Activated naive CD4-positive, alpha-beta T cell treated with anti-CD3 and anti-CD28 coated beads, Interleukin-2, amount 50 U/mL, for 16 hours (primary cell): Measurements from ENCODE around the gene TXN2.

Experiments
- DNase-seq: peaks from one replicate; pipeline ENCODE4 v3.0.0-alpha.2; 2020

Gene TXN2

DNA sequence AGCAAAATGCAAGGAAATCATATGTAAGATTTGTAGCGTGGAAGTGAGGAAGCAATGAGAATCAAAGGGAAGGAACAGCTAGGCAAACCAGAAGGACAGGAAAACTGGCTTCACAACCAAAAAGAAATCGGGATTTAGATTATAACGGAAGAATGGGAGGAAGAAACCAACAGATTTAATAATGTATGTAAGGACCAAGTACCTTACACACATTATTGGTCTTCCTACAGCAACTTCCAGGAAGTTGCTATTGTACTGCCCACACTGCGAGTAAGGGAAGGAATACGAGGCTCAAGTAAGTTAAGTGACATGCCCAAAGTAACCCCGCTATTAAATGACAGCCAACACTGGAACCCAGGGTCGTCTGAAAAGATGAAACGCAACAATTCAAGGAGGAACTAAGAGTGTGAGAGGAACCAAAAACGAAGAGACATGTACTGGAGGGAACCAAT lies 473 bp downstream of the TXN2 start:
- no peak for DNase-seq

DNA sequence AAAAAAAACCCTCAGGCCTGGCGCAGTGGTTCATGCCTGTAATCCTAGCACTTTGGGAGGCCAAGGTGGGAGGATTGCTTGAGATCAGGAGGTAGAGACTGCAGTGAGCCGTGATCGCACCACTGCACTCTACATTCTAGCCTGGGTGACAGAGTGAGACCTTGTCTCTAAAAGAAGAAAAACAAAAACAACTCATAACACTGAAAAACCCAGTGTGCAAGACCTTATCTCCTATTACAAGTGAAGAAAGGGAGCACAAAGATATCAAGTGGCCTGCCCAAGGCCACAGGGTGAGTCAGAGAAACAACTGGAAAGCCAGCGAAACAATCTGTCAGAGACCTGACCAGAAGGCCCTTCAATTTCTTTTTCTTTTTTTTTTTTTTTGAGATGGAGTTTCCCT lies 2.5 kb downstream of the TXN2 start:
- no peak for DNase-seq

DNA sequence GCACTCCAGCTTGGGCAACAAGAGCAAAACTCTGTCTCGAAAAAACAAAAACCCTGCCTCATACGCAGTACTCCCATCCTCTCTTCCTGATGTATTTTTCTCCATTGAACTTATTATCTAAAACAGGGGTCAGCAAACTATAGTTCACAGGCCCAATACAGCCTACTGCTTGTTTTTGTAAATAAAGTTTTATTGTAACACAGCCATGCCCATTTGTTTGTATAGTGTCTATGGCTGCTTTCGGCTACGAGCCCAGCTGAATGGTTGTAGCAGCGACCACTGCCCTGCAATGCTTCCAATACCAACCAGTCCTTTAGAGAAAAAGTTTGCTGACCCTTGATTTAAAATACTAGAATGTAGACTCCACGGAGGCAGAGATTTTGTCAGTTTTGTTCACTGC lies 6.1 kb downstream of the TXN2 start:
- DNase-seq, result no peak

DNA sequence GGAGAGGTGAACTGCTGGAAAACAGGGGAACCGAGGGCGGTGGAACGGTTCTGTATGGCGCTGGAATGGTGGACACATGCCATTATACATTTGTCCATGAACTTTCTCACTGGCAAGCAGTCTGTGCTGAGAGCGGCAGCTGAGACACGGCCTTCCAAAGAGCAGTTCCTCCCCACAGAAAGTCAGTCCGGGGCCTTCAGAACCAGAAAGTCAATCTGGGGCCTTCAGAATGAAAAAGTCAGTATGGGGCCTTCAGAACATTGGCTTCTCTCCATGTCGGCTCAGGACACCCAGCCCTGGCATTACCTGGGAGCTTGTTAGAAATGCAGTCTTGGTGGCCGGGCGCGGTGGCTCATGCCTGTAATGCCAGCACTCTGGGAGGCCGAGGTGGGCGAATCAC lies 8.8 kb downstream of the TXN2 start:
- no peak for DNase-seq

DNA sequence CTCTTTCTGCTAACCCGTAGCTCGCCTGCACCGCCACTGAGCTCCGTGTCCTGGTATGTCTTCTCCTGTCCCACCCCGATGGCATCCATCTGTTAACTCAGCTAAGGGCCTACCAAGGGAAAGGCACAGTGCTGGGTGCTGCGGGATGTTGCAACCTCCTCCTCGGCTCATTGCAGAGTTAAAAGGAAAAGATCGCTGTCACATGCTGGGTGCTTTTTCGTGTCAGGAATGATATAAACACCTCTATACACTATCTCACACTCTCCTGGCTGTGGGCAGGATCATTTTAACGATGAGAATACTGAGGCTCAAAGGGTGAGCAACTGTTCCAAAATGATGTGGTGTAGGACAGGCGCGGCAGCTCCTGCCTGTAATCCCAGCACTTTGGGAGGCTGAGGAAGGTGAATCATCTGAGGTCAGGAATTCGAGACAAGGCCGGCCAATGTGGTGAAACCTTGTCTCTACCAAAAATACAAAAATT lies 10.1 kb downstream of the TXN2 start:
- no peak for DNase-seq

DNA sequence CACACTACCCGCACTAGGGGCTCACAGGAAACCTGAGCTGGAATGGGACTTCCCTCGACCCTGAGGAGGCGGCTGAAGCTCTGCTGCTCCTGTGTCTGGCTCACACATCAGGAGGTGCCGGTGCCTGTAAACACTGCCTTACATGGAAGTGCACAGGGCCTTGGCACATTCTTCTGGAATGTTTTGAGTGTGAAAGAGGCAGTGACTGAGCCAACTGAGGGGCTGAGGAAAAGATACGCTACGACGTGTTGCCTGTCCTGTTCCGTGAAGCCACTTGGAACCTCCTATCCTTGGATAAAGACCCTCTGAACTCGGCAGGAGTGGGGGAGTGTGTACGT lies 10.5 kb downstream of the TXN2 start:
- DNase-seq, result no peak

DNA sequence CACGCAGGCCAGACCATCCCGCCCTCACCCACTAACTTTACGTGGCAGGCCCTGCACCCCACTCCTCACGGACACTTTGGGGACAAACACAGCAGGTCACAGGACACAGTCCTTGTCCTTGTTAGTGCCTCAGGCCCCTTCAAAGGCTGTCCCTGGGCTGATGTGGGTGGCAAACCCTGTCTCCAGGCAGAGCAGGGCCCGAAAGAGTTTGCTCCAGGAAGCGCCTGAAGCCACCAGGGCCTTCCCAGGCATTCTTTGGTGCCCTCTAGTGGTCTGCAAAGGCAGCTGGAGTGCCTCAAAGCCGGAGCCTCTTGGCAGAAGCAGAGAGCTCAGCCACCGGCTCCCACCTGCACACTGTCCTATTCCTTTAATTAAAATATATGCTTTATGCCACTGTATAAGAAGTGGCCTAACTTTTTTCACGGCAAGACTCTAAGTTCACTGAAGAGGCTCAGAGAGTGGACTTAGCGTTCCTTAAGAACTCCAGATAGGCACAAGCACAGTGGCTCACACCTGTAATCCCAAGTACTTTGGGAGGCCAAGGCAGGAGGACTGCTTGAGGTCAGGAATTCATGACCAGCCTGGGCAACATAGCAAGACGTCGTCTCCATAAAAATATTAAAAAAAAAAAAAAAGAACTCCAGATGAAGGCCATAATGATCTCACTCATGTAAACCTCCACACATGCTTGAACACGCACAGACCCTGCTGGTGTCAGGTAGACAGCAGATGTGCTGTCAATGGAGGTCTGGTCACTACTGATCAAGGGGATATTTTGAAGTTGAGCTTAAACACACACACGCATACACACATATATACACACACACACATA lies 11.1 kb downstream of the TXN2 start:
- peak; percentile 75 for DNase-seq

DNA sequence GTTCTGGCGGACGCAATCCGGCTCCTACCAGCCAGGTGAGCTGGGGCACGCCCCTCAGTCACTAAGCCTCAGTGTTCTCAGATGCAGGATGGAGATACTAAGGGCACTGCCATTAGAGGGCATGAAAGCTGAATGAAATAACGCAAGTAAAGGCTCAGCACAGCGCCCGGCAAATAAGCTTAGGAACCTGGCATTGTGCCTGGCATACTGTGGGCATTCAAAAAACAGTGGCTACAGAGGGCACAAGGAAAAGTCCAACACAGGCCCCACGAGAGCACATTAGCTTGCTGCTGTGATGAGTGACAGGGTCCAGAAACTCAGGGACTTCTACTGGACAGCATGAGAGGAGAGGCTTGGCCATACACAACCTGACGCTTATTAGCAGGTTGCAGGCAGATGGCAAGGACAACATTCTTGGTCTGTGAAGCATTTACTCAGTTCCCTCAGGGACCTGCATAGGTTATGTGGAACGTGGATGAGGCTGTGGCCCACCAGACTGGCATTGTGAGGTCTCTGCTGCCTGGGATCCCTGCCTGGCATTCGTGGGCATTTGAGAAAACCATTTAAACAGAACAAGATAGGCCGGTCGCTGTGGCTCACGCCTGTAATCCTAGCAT lies 12.2 kb downstream of the TXN2 start:
- no peak for DNase-seq

DNA sequence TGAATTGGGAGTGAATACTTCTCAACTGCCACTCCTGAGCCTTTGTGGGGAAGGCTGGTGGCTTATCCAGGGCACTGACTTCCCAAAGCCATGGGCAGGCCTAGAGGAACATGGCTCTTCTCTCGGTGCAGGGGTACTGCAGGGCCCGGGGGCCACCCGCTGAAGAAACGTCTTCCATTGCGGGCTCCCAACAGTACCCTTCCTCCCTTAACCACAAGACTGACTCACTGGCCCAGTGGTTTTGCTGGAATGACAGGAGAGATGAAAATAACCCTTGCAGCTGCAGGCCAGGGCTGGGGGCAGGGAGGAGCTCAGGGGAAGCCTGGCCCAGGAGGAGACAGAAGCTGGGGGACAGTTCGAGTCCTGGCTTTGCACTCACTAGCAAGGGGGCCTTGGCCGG lies 13.5 kb downstream of the TXN2 start:
- no peak for DNase-seq

DNA sequence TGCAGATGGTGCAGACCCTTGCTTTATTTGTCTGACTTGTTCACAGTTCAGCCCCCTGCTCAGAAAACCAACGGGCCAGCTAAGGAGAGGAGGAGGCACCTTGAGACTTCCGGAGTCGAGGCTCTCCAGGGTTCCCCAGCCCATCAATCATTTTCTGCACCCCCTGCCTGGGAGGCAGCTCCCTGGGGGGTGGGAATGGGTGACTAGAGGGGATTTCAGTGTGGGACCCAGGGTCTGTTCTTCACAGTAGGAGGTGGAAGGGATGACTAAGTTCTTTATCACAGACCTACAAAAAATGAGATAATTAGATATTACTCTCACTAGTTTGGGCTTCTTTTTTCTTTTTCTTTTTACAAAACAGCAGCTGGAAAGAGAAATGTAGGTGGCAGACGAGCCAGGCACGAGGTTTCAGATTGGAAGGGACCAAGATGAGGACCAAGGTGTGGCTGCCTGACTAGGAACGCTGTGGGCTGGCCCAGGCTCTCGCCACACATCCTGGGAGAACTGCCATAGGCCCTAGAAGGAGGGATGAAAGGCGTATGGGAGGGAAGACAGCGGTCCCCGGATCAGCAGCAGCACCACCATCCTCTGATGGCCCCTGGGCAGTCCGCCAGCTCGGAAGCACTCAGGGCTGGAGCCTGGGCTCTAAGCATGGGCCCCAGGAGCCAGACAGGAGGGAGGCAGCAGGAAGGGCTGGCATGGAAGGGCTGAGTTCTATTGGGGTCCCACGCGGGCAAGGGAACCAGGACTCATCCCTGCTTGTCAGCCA lies 14.2 kb downstream of the TXN2 start:
- DNase-seq, result no peak

DNA sequence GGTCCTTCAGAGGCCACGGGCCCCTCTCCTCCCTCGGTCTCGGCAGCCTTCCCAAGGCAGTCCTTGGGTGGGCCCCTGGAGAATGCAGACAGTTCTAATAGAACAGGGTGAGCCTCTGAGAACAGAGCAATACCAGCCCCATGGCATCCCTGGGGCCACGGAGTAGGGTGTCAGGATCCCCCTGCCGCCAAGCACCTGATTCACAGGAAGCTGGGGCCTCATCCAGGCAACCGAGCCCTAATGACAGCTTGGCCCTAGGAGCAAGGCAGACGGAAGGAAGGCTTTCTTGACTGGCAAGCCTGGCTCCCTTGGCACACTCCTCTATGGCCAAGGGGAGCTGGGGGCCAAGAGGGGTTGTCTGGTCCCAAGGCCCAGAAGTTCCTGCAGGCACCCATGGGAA lies 15.2 kb downstream of the TXN2 start:
- DNase-seq, result no peak

DNA sequence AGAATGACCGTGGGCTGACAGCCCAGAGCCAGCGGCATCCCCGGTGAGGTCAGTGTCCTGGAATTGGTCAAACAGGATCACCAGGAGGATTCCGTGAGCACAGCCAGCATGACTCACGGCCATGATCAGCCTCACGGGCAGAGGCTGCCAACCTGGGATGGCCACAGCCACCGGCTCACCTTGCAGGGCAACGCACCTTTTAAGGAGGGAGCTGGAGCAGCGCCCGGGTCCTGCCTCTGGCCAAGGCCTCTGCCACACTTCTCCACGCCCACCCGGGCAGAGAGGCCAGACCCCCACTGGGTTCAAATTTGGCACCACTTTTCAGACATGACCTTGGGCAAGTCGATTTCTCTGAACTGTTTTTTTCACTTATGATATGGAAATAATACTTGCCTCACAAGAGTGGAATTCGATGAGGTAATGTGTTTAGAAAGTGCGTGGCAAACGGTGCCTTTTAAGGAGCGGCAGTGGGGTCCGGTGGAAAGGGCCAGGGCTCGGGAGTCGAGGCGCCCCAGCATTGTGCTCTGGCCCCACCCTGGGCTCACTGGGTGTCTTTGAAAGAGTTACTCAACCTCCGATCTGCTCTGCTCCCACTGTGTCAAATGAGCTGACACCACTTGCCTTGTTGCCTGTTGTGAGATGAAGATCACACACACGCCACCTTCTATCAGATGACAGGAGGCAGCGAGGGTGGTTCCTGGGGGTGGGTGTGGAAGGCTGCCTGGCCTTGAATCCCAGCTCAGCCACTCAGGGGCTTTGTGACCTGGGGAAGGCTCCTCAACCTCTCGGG lies 16.0 kb downstream of the TXN2 start:
- DNase-seq, result no peak

DNA sequence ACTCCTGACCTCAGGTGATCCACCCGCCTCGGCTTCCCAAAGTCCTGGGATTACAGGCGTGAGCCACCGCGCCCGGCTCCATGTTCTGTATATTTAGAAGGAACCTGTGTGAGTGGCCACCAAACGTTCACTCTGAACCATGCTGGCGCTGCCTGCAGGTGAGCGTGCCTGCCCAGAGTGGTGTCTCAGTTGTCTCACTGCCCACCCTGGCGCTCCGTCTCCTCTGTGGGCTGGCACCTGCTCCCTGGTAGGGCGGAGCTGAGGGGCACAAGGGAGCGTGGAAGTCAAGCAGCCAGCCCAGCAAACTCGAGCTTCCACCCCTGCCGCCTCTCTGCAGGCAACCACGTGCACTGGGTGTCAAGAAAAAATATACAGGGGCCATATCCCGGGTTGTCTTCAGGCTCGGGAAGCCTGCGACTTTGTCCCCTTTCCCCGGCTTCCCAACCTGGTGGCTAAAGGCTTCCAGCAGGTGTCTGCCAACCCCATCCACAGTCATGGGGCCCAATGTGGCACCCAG lies 16.7 kb downstream of the TXN2 start:
- DNase-seq, result no peak

DNA sequence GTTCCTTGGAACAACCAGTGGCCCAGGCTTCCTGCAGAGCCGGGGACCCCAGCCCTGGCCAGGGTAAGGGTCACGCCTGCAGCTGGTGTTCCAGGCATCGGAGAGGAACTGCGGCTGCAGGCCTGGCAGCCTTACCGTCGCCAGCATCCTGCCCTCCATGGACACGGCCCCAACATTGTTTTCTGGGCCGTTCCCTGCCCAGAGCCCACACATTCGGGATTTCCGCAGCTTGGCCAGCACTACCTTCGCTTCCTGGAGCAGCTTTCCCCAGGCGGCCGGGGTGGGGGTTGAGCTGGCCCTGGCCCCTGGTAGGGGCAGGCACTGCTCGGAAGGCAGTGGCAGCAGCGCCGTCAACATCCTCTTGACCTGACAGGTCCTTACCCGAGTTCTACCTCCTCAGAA lies 17.7 kb downstream of the TXN2 start:
- DNase-seq, result no peak

DNA sequence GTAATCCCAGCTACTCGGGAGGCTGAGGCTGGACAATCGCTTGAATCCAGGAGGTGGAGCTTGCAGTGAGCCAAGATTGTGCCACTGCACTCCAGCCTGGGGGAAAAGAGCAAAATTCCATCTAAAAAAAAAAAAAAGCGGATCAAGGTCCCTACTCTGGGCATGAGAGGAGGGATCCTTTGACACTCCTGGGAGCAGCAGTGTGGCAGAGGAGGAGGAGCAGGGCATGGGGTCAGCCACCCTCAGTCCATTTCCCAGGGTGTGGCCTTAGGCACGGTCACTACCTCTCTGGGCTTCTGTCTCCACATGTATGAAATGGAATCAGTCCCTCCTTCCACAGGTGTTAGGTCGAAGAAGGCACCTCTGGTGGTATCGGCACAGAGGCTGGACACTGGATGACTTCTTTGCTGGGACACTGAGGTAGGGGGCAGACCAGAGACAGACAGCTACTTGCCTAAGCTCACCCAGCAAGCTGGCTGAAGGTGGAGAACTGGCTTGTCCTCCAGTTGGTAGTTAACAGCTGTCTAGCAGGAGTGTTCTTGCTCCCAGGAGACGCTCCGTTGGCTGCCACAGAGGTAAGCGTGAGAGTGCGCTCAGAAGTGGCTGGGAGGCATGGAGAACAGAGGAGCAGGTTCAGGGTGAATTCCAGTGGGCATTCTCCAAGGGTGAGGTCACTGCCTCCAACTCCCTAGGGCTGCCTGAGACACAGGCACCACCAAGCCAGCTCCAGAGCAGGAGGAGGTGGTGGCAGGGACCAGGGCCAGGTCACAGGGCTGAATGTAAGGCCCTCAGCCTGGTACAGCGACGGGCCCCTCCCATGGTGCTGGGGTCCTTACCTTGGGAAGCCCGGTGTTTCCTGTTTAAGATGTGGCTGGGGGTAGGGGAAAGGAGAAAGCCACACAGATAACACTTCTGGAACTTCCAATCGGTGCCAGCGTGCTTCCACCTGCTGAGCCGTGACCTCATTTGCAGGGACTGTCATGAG lies 19.5 kb downstream of the TXN2 start:
- no peak for DNase-seq

DNA sequence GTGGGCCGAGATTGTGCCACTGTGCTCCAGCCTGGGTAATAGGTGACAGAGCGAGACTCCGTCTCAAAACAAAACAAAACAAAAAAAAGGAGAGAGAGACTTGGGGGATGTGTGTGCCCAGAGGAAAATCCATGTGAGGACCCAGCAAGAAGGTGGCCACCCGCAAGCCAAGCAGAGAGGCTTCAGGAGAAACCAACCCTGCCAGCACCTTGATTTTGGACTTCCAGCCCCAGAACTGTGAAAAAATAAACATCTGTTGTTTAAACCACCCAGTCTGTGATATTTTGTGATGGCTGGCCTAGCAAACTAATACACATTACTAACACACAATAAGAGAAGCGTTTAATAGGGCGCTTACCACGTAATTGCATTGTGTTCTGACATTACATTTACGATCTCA lies 21.2 kb downstream of the TXN2 start:
- DNase-seq, result no peak

DNA sequence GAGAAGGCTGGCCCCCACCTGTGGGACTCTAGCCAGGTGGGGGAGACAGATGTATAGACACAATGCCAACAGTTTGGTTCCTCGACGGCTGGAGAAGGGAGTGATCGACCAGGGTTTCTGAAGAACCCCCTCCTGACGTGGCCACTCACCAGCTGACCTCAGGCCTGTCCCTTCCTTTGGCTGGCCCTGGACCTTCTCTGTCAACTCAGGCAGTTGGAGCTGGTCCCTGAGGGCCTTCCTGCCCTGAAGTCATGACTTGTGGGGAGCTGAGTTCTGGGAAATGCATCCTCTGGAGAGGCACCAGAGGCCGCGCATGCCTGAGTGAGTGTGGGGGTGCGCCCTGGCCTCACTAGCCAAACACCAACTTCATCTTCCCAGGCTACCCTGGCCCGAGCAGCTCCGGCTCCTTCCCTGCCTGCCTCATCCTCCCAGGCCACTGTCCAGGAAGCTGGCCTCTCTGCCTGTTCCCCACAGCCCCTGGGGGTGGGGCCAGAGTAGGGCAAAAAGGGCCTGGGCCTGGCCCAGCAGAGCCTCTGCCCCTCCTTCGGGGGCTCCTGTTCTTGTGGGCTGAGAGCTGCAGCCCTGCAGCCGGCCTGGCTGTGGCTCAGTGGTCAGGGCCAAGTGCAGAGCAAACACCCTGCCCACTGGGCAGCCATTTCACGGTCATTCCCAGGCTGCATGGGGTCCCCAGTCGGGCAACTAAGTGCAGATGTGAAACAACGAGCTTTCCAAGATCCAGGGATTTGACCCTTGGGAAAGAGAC lies 23.6 kb downstream of the TXN2 start:
- DNase-seq, result no peak

DNA sequence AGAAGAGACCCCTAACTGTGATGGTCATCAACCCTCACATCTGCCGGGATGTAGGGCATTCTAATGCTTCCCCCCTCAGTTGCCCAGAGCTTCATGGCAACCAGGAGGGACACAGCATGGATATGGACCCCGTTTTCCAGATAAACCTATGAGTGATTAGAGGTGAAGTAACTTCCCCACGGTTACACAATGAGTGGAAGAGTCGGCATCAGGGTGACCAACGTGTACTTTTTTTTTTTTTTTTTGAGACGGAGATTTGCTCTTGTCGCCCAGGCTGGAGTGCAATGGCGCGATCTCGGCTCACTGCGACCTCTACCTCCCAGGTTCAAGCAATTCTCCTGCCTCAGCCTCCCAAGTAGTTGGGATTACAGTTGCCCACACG lies 25.0 kb downstream of the TXN2 start:
- DNase-seq, result no peak

DNA sequence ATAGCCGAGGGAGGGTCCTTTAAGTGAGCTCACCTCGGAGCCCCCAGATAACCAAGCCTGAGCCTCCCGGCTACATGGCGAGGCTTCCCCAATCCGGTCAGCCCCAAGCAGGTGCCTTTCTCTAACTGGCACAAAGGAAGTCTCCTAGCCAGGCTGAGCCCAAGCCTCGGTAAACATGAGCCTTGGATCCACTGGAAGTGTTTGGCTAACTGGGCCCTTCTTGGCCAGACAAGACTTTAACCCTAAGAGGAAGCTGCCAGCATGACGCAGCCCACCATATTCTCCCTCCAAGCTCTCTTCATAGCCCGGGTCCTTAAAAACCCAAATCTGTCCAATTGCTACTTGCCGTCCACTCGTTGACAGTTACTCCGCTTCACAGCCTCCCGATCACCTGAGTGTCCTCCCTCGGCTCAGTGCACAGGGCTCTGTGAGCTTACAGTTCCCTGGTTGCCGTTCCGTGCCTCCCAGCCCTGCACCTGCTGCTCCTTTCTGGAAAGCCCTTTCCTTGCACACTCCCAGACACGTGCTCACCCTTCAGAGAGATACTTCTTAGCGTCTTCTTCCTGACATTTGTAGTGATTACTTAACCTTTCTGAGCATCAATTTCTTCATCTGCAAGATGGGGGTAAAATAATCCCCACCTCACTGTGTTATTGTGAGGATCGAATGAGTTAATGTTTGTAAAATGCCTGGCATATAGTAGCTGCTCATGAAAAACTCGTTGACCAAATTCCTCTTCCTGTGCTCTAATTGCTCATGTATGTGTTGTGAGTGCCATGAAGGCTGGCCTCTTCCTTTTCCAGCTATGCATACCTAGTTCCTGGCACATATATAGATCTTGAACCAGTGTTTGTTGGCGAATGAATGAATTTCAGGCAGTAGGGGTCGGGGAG lies 25.6 kb downstream of the TXN2 start:
- DNase-seq, result no peak
